Peyer's patch (tissue), 4 donors: ENCODE measurements around the gene PYDC2. TPM values are rescaled to one million over a fixed set of nuclear protein-coding genes. Genes with fewer than 3 reads are reported as not detected.

ENCODE experiments used
- DNase-seq, 3 donors: peaks; one replicate each; pipeline ENCODE4 v3.0.0-alpha.2; 2017 to 2019
- H3K27ac ChIP-seq, 4 donors: fragments of 200-600 bp; sonication (generic); one replicate each; pipeline ENCODE4 v1.5.1; 2016 to 2019
- H3K27me3 ChIP-seq, 2 donors: fragments of 200-600 bp; sonication (generic); one replicate each; pipeline ENCODE4 v1.5.1; 2019
- H3K36me3 ChIP-seq, 3 donors: fragments of 200-600 bp; sonication (generic); one replicate each; pipeline ENCODE4 v1.5.1; 2016 to 2019
- H3K4me1 ChIP-seq, 4 donors: fragments of 200-600 bp; sonication (generic); one replicate each; pipeline ENCODE4 v1.5.1; 2016 to 2019
- H3K4me3 ChIP-seq, 4 donors: fragments of 200-600 bp; sonication (generic); 1 replicate in 3 of 4; 2 replicates in 1 of 4; pipeline ENCODE4 v1.5.1; 2016 to 2019; ENCODE audit warnings: mild to moderate bottlenecking in 1 of 4
- H3K9me3 ChIP-seq, 4 donors: fragments of 200-600 bp; sonication (generic); one replicate each; pipeline ENCODE4 v1.5.1; 2016 to 2019; ENCODE audit warnings: mild to moderate bottlenecking in 1 of 4
- POLR2A ChIP-seq, 2 donors: fragments of 450-650 bp; IDR thresholded peaks; one replicate each; pipeline ENCODE4 v1.5.1; 2017; ENCODE audit warnings: antibody characterized with exemption in 2 of 2, mild to moderate bottlenecking in 2 of 2, moderate library complexity in 2 of 2
- total RNA-seq, 4 donors: library from RNA; depleted of rRNA; stranded (reverse); fragments of >200 nt; gene quantifications; one replicate each; pipeline ENCODE4 v1.1.0, GENCODE V29; 2016
- TF ChIP-seq, protein P1 (sequence below), 6 experiments: fragments of 450-650 bp in 4 of 6; fragments of 200-600 bp in 2 of 6; sonication (generic) in 1 of 6; IDR thresholded peaks; one replicate each; pipeline ENCODE4 v1.5.1; 2017 to 2019; ENCODE audit warnings: antibody characterized with exemption in 6 of 6, mild to moderate bottlenecking in 3 of 6, moderate library complexity in 1 of 6

Gene PYDC2
- total RNA-seq, 4 donors from 2014 or later: not detected

DNA sequence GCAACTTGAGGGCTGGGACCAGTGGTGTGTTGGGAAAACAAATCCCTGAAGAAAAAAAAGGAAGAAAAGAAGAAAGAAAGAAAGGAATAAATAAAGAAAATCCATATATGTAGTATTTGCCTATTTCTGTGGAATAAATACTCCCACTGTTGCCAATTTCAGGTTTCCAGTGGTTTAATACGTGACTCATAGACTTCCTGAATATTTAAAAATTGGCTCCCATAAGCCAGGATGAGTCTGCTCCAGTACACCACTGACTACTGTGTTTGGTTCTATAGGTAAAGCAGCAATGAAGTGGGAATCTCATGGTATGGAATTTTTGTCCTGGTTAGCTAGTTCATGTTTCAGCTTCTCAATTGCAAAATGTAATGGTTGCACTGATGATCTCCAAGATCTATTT, 31.6 kb downstream of the PYDC2 start:
- no peaks in the 10 kb centered on the region for H3K36me3 ChIP-seq
- H3K4me1 ChIP-seq: no peaks in the 10 kb centered on the region
- DNase-seq: no peak
- TF ChIP-seq, protein P1, sequence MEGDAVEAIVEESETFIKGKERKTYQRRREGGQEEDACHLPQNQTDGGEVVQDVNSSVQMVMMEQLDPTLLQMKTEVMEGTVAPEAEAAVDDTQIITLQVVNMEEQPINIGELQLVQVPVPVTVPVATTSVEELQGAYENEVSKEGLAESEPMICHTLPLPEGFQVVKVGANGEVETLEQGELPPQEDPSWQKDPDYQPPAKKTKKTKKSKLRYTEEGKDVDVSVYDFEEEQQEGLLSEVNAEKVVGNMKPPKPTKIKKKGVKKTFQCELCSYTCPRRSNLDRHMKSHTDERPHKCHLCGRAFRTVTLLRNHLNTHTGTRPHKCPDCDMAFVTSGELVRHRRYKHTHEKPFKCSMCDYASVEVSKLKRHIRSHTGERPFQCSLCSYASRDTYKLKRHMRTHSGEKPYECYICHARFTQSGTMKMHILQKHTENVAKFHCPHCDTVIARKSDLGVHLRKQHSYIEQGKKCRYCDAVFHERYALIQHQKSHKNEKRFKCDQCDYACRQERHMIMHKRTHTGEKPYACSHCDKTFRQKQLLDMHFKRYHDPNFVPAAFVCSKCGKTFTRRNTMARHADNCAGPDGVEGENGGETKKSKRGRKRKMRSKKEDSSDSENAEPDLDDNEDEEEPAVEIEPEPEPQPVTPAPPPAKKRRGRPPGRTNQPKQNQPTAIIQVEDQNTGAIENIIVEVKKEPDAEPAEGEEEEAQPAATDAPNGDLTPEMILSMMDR (IDR thresholded peaks at IDR 0.05): no peak
- TF ChIP-seq POLR2A (IDR thresholded peaks at IDR 0.05): no peak
- no peaks in the 10 kb centered on the region for H3K9me3 ChIP-seq
- H3K4me3 ChIP-seq: no peak overlapping the region
- H3K27ac ChIP-seq: no peak overlapping the region
- H3K27me3 ChIP-seq: no peaks in the 10 kb centered on the region

DNA sequence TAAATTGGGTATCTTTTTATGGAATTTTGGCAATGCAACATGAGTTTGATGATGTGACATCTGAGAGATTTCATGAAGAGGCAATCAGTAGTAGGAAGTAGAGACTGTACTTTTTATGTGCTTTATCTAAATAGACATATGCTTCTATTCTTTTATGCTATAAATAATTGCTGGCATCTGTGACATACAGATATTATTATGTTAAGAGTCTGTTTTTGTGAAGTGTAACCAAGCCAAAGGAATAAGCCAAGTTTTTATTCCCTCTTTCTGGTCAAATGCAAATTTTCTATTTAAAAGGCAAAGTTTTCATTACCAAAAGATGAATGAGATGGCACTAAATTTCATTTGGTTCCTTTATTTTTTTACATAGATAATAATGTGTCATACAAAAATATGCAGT, 32.4 kb downstream of the PYDC2 start:
- H3K36me3 ChIP-seq: no peaks in the 10 kb centered on the region
- no peak for DNase-seq
- H3K27me3 ChIP-seq: no peaks in the 10 kb centered on the region
- no peaks in the 10 kb centered on the region for H3K4me1 ChIP-seq
- H3K4me3 ChIP-seq: no peak overlapping the region
- no peaks in the 10 kb centered on the region for H3K9me3 ChIP-seq
- TF ChIP-seq, protein P1 (IDR thresholded peaks at IDR 0.05): no peak
- TF ChIP-seq POLR2A (IDR thresholded peaks at IDR 0.05): no peak
- no peak overlapping the region for H3K27ac ChIP-seq

DNA sequence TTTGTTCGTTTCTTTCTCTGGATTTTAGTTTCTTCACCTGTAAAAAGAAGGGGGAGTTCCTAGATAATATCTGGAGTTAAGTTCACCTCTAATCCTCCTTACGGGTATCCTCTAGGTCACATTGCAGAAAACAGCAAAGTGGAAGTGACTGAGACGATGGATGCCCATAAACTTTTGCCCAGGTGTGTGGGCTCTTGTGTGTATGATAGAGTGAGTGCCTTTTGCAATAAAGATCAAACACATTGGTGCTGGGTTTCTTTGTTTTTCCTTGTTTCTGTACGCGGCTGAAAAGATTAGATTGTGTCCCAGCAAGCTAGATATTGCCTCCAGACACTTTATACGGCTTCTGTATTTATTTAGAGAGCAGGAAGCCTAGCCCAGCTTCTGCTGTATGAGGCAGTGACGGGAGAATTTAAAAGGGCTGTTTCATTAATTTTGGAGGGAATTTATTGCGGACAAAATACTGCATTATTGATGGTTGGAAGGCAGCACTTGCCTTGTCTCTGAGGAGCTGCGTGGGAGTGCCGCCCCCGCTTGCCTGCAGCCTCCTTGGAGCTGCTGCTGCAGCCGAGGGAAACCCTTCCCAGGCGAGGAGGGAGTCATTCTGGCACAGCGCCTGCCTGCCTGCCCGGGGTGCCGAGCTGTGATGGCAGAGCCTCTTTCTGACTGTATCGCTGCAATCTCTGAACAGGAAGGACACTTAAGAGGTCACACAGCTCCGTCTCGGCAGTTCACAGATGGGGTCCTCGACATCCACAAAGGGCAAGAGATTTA, 38.5 kb downstream of the PYDC2 start:
- no peak overlapping the region for H3K4me3 ChIP-seq
- no peaks in the 10 kb centered on the region for H3K27me3 ChIP-seq
- no peaks in the 10 kb centered on the region for H3K9me3 ChIP-seq
- no peak overlapping the region for H3K27ac ChIP-seq
- TF ChIP-seq POLR2A (IDR thresholded peaks at IDR 0.05): no peak
- TF ChIP-seq, protein P1 (IDR thresholded peaks at IDR 0.05): no peak
- no peak for DNase-seq
- H3K36me3 ChIP-seq: no peaks in the 10 kb centered on the region
- no peaks in the 10 kb centered on the region for H3K4me1 ChIP-seq

DNA sequence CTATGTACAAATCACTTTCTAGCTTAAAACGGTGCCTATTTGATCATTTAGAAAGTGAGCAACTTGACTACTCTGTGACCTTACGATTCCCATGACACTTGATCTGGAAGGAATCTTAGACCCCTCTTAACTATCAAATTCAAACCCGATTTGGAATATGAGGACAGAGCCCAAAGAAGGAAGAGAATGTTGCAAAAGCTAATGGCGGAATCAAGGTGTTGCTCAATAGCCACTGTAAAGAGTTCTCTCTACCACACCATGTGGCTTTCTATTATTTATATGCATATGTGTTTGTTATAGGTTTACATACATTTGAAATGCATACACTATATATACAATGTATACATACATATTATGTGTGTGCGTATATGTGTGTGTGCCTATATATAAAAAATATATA, 39.9 kb downstream of the PYDC2 start:
- Histone ChIP-seq H3K36me3 (no peaks in the 10 kb centered on the region), H3K4me3 (no peak overlapping the region), H3K27ac (no peak overlapping the region), H3K9me3 (no peaks in the 10 kb centered on the region), H3K4me1 (no peaks in the 10 kb centered on the region), H3K27me3 (no peaks in the 10 kb centered on the region)
- TF ChIP-seq, protein P1 (IDR thresholded peaks at IDR 0.05): no peak
- no peak for TF ChIP-seq POLR2A (IDR thresholded peaks at IDR 0.05)
- DNase-seq: no peak

DNA sequence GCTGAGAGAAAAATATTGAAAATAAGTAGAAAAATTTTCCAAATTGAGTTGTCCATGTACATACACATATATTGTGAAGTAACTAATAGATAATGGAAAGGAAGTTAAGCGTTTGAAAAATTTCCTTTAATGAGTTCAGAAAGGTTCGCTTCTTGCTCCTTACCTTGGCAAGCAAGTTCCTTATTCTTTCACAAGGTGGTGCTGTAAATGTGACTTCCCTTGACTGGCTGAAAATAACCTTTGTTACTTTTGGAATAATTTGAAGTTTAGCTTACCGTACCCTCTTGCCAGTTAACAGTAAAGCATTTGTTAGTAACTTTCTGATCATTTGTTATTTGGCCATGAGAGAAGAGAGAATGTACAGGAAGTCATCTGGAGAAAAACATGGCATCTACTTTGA, 41.6 kb downstream of the PYDC2 start:
- Histone ChIP-seq H3K4me3 (no peak overlapping the region), H3K27me3 (no peaks in the 10 kb centered on the region), H3K4me1 (no peaks in the 10 kb centered on the region), H3K27ac (no peak overlapping the region), H3K9me3 (no peaks in the 10 kb centered on the region), H3K36me3 (no peaks in the 10 kb centered on the region)
- TF ChIP-seq, protein P1 (IDR thresholded peaks at IDR 0.05): no peak
- TF ChIP-seq POLR2A (IDR thresholded peaks at IDR 0.05): no peak
- DNase-seq: no peak
